Memory B cell (primary cell): ENCODE measurements around the gene DHFR.
A peak's percentile ranks its signal among the peaks of the same experiment; 100 is the strongest.
"Not testable (repeated sequence)": the region's sequence is repeated elsewhere in the genome, so short reads cannot be mapped to it uniquely, and the experiment has no call there.

Experiments used
- ATAC-seq: fragments of 150-1000 bp; cut with Tn5 transposase; 2 replicates; pipeline ENCODE4 v1.10.0; 2021; ENCODE audit warnings: low read depth, mild to moderate bottlenecking, moderate library complexity
- DNase-seq, 2 donors: peaks; one replicate each; pipeline ENCODE4 v3.0.0; 2022; ENCODE audit warnings: low spot score in 2 of 2
- H3K27ac Mint-ChIP-seq: one replicate; pipeline ENCODE4 v1.8.0; 2022; ENCODE audit warnings: mild to moderate bottlenecking, moderate library complexity, mixed read lengths
- H3K27me3 Mint-ChIP-seq: one replicate; pipeline ENCODE4 v1.8.0; 2022; ENCODE audit warnings: mixed read lengths
- H3K36me3 Mint-ChIP-seq: one replicate; pipeline ENCODE4 v1.8.0; 2022; ENCODE audit warnings: mild to moderate bottlenecking, mixed read lengths
- H3K4me1 Mint-ChIP-seq: one replicate; pipeline ENCODE4 v1.8.0; 2022; ENCODE audit warnings: mixed read lengths
- H3K4me3 Mint-ChIP-seq: one replicate; pipeline ENCODE4 v1.8.0; 2022; ENCODE audit warnings: mild to moderate bottlenecking, moderate library complexity, mixed read lengths
- H3K9me3 Mint-ChIP-seq: one replicate; pipeline ENCODE4 v1.8.0; 2022; ENCODE audit warnings: mixed read lengths

Gene DHFR

GRCh38 chr5:80668016-80668969, 13.5 kb upstream of the DHFR start:
- Mint-ChIP-seq H3K27ac (peak overlapping the region; percentile 84), H3K9me3 (no peaks in the 10 kb centered on the region), H3K36me3 (peaks cover 15% of the 10 kb centered on the region), H3K4me3 (peak overlapping the region; percentile 79), H3K27me3 (no peaks in the 10 kb centered on the region), H3K4me1 (peaks cover 9% of the 10 kb centered on the region)
- DNase-seq, result peak; percentile 34 to 45
- peak; percentile 86 for ATAC-seq

- Mint-ChIP-seq H3K36me3 (peaks cover 16% of the 10 kb centered on the region), H3K4me1 (peaks cover 9% of the 10 kb centered on the region), H3K27me3 (no peaks in the 10 kb centered on the region), H3K4me3 (no peak overlapping the region), H3K27ac (no peak overlapping the region), H3K9me3 (no peaks in the 10 kb centered on the region)
- ATAC-seq (no peak), DNase-seq (no peak)
These were observed 12.6 kb upstream of the DHFR start for GRCh38 chr5:80667384-80667783.

GRCh38 chr5:80665057-80665456, 10.3 kb upstream of the DHFR start:
- H3K4me1 Mint-ChIP-seq, result peaks cover 12% of the 10 kb centered on the region
- no peaks in the 10 kb centered on the region for H3K9me3 Mint-ChIP-seq
- DNase-seq (no peak), ATAC-seq (no peak)
- no peak overlapping the region for H3K27ac Mint-ChIP-seq
- peaks cover 18% of the 10 kb centered on the region for H3K36me3 Mint-ChIP-seq
- H3K27me3 Mint-ChIP-seq, result no peaks in the 10 kb centered on the region
- H3K4me3 Mint-ChIP-seq, result no peak overlapping the region

GRCh38 chr5:80662108-80662507, 7.3 kb upstream of the DHFR start:
- Mint-ChIP-seq H3K27ac (no peak overlapping the region), H3K36me3 (peaks cover 23% of the 10 kb centered on the region), H3K27me3 (no peaks in the 10 kb centered on the region), H3K4me1 (peaks cover 3% of the 10 kb centered on the region), H3K4me3 (no peak overlapping the region), H3K9me3 (no peaks in the 10 kb centered on the region)
- DNase-seq (no peak), ATAC-seq (no peak)

- ATAC-seq, H3K4me1 Mint-ChIP-seq, H3K4me3 Mint-ChIP-seq, H3K27me3 Mint-ChIP-seq, H3K9me3 Mint-ChIP-seq, H3K27ac Mint-ChIP-seq, DNase-seq: not testable (repeated sequence)
- H3K36me3 Mint-ChIP-seq, result peaks cover 22% of the 10 kb centered on the region
These were observed 5.9 kb upstream of the DHFR start for GRCh38 chr5:80660661-80661060.

GRCh38 chr5:80659106-80659505, 4.3 kb upstream of the DHFR start:
- no peak for ATAC-seq
- Mint-ChIP-seq H3K4me3 (no peak overlapping the region), H3K4me1 (peaks cover 12% of the 10 kb centered on the region), H3K27ac (no peak overlapping the region), H3K36me3 (peaks cover 16% of the 10 kb centered on the region), H3K9me3 (no peaks in the 10 kb centered on the region), H3K27me3 (no peaks in the 10 kb centered on the region)
- no peak for DNase-seq

- no peak for DNase-seq
- Mint-ChIP-seq H3K4me1 (peaks cover 19% of the 10 kb centered on the region), H3K4me3 (peak overlapping the region; percentile 41), H3K27ac (no peak overlapping the region), H3K36me3 (peaks cover 14% of the 10 kb centered on the region), H3K9me3 (no peaks in the 10 kb centered on the region), H3K27me3 (no peaks in the 10 kb centered on the region)
- no peak for ATAC-seq
These were observed 1.6 kb upstream of the DHFR start for GRCh38 chr5:80656425-80656824.

GRCh38 chr5:80655231-80655774, 520 bp upstream of the DHFR start:
- peak overlapping the region; percentile 90 for H3K27ac Mint-ChIP-seq
- H3K36me3 Mint-ChIP-seq, result peaks cover 11% of the 10 kb centered on the region
- DNase-seq (no peak), ATAC-seq (no peak)
- peaks cover 16% of the 10 kb centered on the region for H3K4me1 Mint-ChIP-seq
- no peaks in the 10 kb centered on the region for H3K9me3 Mint-ChIP-seq
- no peaks in the 10 kb centered on the region for H3K27me3 Mint-ChIP-seq
- peak overlapping the region; percentile 94 for H3K4me3 Mint-ChIP-seq

- H3K4me3 Mint-ChIP-seq, result peak overlapping the region; percentile 94
These were observed 761 bp downstream of the DHFR start for GRCh38 chr5:80654054-80654390.

GRCh38 chr5:80653502-80653901, 1.3 kb downstream of the DHFR start:
- Mint-ChIP-seq H3K4me3 (peak overlapping the region; percentile 94), H3K27me3 (no peaks in the 10 kb centered on the region), H3K36me3 (peaks cover 8% of the 10 kb centered on the region), H3K9me3 (no peaks in the 10 kb centered on the region), H3K27ac (peak overlapping the region; percentile 65), H3K4me1 (peaks cover 16% of the 10 kb centered on the region)
- no peak for ATAC-seq
- DNase-seq, result no peak

More at GRCh38 chr5:80654054-80654390, 761 bp downstream of the DHFR start:
- no peaks in the 10 kb centered on the region for H3K27me3 Mint-ChIP-seq
- DNase-seq (no peak), ATAC-seq (no peak)
- H3K4me1 Mint-ChIP-seq, result peaks cover 16% of the 10 kb centered on the region
- H3K36me3 Mint-ChIP-seq, result peaks cover 6% of the 10 kb centered on the region
- no peaks in the 10 kb centered on the region for H3K9me3 Mint-ChIP-seq
- H3K27ac Mint-ChIP-seq, result peak overlapping the region; percentile 65

GRCh38 chr5:80646926-80647325, 7.9 kb downstream of the DHFR start:
- Mint-ChIP-seq H3K27me3 (no peaks in the 10 kb centered on the region), H3K4me3 (no peak overlapping the region), H3K4me1 (no peaks in the 10 kb centered on the region), H3K27ac (no peak overlapping the region), H3K36me3 (peaks cover 29% of the 10 kb centered on the region), H3K9me3 (no peaks in the 10 kb centered on the region)
- DNase-seq (no peak), ATAC-seq (no peak)

GRCh38 chr5:80644900-80645299, 9.9 kb downstream of the DHFR start:
- ATAC-seq, result no peak
- Mint-ChIP-seq H3K9me3 (no peaks in the 10 kb centered on the region), H3K27me3 (no peaks in the 10 kb centered on the region)

GRCh38 chr5:80641353-80641752, 13.4 kb downstream of the DHFR start:
- no peaks in the 10 kb centered on the region for H3K9me3 Mint-ChIP-seq
- DNase-seq, result no peak
- no peaks in the 10 kb centered on the region for H3K27me3 Mint-ChIP-seq
- peaks cover 40% of the 10 kb centered on the region for H3K36me3 Mint-ChIP-seq
- ATAC-seq, result no peak
- H3K4me1 Mint-ChIP-seq, result peaks cover 2% of the 10 kb centered on the region
- H3K4me3 Mint-ChIP-seq, result no peak overlapping the region
- H3K27ac Mint-ChIP-seq, result no peak overlapping the region

More at GRCh38 chr5:80644900-80645299, 9.9 kb downstream of the DHFR start:
- no peak for DNase-seq
- no peaks in the 10 kb centered on the region for H3K4me1 Mint-ChIP-seq
- peaks cover 39% of the 10 kb centered on the region for H3K36me3 Mint-ChIP-seq
- H3K4me3 Mint-ChIP-seq, result no peak overlapping the region
- H3K27ac Mint-ChIP-seq, result no peak overlapping the region

- DNase-seq, result no peak
- H3K4me1 Mint-ChIP-seq, result peaks cover 2% of the 10 kb centered on the region
- peaks cover 29% of the 10 kb centered on the region for H3K36me3 Mint-ChIP-seq
- H3K4me3 Mint-ChIP-seq, result no peak overlapping the region
- H3K9me3 Mint-ChIP-seq, result no peaks in the 10 kb centered on the region
- H3K27ac Mint-ChIP-seq, result no peak overlapping the region
- ATAC-seq, result no peak
- H3K27me3 Mint-ChIP-seq, result no peaks in the 10 kb centered on the region
These were observed 20.6 kb downstream of the DHFR start for GRCh38 chr5:80634193-80634592.
